K562 (cell line): ENCODE data around the gene APPL2. TPM values are rescaled to one million over a fixed set of nuclear protein-coding genes. Genes with fewer than 3 reads are reported as not detected.

Experiments
- ARID2 ChIP-seq: fragments of 450-650 bp; IDR thresholded peaks from 2 replicates; pipeline ENCODE4 v1.6.1; 2017; ENCODE audit warnings: antibody characterized with exemption, mild to moderate bottlenecking
- BACH1 ChIP-seq: fragments of 200-800 bp; sonication (Bioruptor generic); IDR thresholded peaks from 2 replicates; pipeline ENCODE4 v1.6.1; 2016; ENCODE audit warnings: missing genetic modification characterization, missing compliant biosample characterization
- HMG20A ChIP-seq: fragments of 450-650 bp; formaldehyde crosslinking; conservative IDR thresholded peaks from 2 replicates; pipeline ENCODE4 v1.4.0; 2020; ENCODE audit warnings: mild to moderate bottlenecking, mixed read lengths
- ZKSCAN3 ChIP-seq: fragments of 250-450 bp; sonication (Bioruptor Pico); IDR thresholded peaks from 2 replicates; pipeline ENCODE4 v1.4.0; 2020
- ZNF23 ChIP-seq: fragments of 250-450 bp; sonication (Bioruptor Pico); IDR thresholded peaks from 2 replicates; pipeline ENCODE4 v1.4.0; 2020; ENCODE audit warnings: mild to moderate bottlenecking
- ZNF280A ChIP-seq: fragments of 450-650 bp; IDR thresholded peaks from 2 replicates; pipeline ENCODE4 v1.6.1; 2018; ENCODE audit warnings: mild to moderate bottlenecking, low read depth; ENCODE audit not compliant: partially characterized antibody
- ZNF407 ChIP-seq: fragments of 450-650 bp; IDR thresholded peaks from 2 replicates; pipeline ENCODE4 v1.6.1; 2016; ENCODE audit warnings: low read depth
- polyA plus RNA-seq, 8 experiments: library from polyadenylated mRNA; depleted of rRNA in 4 of 8; stranded (reverse) in 5 of 8; unstranded in 3 of 8; fragments of >200 nt; fragmentation: Nextera tagmentation in 2 of 8; fragmentation: Illumina TruSeq in 1 of 8; extraction: Ambion mirVana in 2 of 8; extraction: Trizol in 1 of 8; gene quantifications; 2 replicates each; pipeline versions ENCODE4 v1.2.1 to v1.2.3, GENCODE V29; 2011 to 2014; ENCODE audit warnings: inconsistent platforms in 1 of 8, missing spikeins in 1 of 8
- total RNA-seq, 7 experiments: library from RNA; depleted of rRNA in 6 of 7; stranded (reverse); fragments of >200 nt in 6 of 7; fragmentation: Illumina TruSeq in 2 of 7; extraction: Trizol in 2 of 7; gene quantifications; 2 replicates each; pipeline versions ENCODE4 v1.2.1 to v1.2.3, GENCODE V29; 2011 to 2021; ENCODE audit warnings: low replicate concordance in 1 of 7
- TF ChIP-seq, protein P1 (sequence below): fragments of 150-350 bp; conservative IDR thresholded peaks from 2 replicates; pipeline ENCODE4 v1.6.1; 2014; ENCODE audit warnings: low read length
- TF ChIP-seq, protein P2 (sequence below): fragments of 250-450 bp; sonication (Bioruptor Pico); IDR thresholded peaks from 2 replicates; pipeline ENCODE4 v1.4.0; 2020; ENCODE audit warnings: mild to moderate bottlenecking, moderate library complexity

The APPL2 gene
- total and polyA plus RNA-seq, 9 of the 15 experiments (the other 6 are each of a cell fraction or from before 2014, with no cell fraction given): 2.1 to 14.4 (median 8.2) TPM

DNA sequence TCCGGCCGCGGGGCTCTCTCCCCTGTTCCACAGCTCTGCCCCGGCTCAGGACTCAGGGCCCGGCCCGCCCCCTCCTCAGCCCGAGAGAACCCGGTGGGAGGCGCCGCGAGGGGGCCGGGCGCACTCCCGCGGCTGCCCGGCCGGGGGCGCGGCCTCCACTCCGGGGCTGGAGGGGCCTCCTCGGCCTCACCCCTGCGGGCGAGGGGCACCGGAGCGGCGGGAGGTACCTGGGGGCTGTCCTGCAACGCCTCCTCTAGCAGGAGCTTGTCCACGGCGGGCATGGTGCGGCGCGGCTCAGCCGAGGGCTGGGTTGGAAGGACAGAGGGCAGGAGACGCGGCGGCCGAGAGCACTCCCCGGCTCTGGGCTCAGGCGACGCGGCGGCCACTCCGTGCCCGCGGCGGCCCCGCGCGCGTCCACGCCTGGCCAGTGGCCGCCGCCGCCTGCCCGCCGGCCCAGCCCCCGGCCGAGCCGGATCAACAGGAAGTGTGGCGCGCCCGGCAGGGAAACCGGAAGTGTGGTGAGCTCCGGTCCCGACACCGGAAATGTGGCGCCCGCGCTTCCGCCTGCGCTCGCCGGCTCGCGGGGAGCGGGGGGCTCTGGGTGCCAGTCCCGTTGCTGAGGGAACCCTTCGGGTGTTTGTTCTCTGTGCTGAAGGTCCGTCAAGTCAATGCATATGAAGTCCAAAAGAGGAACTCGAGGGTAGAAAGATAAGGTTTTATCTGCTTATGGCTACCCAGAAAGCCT lies at the start of gene APPL2 (continued):
- TF ChIP-seq ZNF280A (no peak), BACH1 (tag) (no peak), ZNF23 (no peak), ZNF407 (no peak), ZKSCAN3 (no peak), HMG20A (no peak), ARID2 (no peak)
- TF ChIP-seq, protein P1, sequence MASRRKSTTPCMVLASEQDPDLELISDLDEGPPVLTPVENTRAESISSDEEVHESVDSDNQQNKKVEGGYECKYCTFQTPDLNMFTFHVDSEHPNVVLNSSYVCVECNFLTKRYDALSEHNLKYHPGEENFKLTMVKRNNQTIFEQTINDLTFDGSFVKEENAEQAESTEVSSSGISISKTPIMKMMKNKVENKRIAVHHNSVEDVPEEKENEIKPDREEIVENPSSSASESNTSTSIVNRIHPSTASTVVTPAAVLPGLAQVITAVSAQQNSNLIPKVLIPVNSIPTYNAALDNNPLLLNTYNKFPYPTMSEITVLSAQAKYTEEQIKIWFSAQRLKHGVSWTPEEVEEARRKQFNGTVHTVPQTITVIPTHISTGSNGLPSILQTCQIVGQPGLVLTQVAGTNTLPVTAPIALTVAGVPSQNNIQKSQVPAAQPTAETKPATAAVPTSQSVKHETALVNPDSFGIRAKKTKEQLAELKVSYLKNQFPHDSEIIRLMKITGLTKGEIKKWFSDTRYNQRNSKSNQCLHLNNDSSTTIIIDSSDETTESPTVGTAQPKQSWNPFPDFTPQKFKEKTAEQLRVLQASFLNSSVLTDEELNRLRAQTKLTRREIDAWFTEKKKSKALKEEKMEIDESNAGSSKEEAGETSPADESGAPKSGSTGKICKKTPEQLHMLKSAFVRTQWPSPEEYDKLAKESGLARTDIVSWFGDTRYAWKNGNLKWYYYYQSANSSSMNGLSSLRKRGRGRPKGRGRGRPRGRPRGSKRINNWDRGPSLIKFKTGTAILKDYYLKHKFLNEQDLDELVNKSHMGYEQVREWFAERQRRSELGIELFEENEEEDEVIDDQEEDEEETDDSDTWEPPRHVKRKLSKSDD: no peak
- TF ChIP-seq, protein P2, sequence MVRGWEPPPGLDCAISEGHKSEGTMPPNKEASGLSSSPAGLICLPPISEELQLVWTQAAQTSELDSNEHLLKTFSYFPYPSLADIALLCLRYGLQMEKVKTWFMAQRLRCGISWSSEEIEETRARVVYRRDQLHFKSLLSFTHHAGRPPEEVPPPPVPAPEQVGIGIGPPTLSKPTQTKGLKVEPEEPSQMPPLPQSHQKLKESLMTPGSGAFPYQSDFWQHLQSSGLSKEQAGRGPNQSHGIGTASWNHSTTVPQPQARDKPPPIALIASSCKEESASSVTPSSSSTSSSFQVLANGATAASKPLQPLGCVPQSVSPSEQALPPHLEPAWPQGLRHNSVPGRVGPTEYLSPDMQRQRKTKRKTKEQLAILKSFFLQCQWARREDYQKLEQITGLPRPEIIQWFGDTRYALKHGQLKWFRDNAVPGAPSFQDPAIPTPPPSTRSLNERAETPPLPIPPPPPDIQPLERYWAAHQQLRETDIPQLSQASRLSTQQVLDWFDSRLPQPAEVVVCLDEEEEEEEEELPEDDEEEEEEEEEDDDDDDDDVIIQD (CRISPR knock-in tag): no peak
